Activated B cell treated with CpG ODN at 0.5 μM for 24 hours (primary cell): ENCODE measurements around the gene NPTN. TPM values are rescaled to one million over a fixed set of nuclear protein-coding genes. Genes with fewer than 3 reads are reported as not detected.

Experiments
- ATAC-seq: fragments of 200-7000 bp; cut with Tn5 transposase; one replicate; pipeline ENCODE4 v1.10.0; 2021; ENCODE audit warnings: low read depth, mild to moderate bottlenecking, moderate library complexity
- CTCF ChIA-PET: fragments of 350-600 bp; sonication (Branson Sonifier 250); formaldehyde crosslinking; loops from one replicate; lab custom pipeline; 2021; ENCODE audit warnings: antibody characterized with exemption; lab: Charles Lee
- POLR2A ChIA-PET: fragments of 350-600 bp; sonication (Branson Sonifier 250); formaldehyde crosslinking; loops from one replicate; lab custom pipeline; 2021; ENCODE audit warnings: antibody characterized with exemption; lab: Charles Lee
- DNase-seq: peaks from one replicate; pipeline ENCODE4 v3.0.0; 2022
- H3K27ac Mint-ChIP-seq: one replicate; pipeline ENCODE4 v1.8.0; 2020; ENCODE audit warnings: mixed read lengths
- H3K27me3 Mint-ChIP-seq: one replicate; pipeline ENCODE4 v1.8.0; 2021; ENCODE audit warnings: mixed read lengths
- H3K36me3 Mint-ChIP-seq: one replicate; pipeline ENCODE4 v1.8.0; 2021; ENCODE audit warnings: low read depth, mixed read lengths
- H3K4me1 Mint-ChIP-seq: one replicate; pipeline ENCODE4 v1.8.0; 2021; ENCODE audit warnings: mixed read lengths
- H3K4me3 Mint-ChIP-seq: one replicate; pipeline ENCODE4 v1.8.0; 2020; ENCODE audit warnings: mild to moderate bottlenecking, mixed read lengths
- H3K9me3 Mint-ChIP-seq: one replicate; pipeline ENCODE4 v1.8.0; 2020; ENCODE audit warnings: mixed read lengths
- intact Hi-C: fragments of 100-400 bp; cut with micrococcal nuclease; formaldehyde crosslinking; loops from one replicate; pipeline ENCODE4 v1.15.1; 2024
- total RNA-seq: library from RNA; stranded (reverse); gene quantifications from 2 replicates; pipeline ENCODE4 v1.2.3, GENCODE V29; 2022
- TF ChIP-seq, protein P1 (sequence below): fragments of 200-600 bp; IDR thresholded peaks from one replicate; pipeline ENCODE4 v1.8.0; 2022; ENCODE audit warnings: antibody characterized with exemption, mild to moderate bottlenecking

NPTN gene
- total RNA-seq, 1 donor from 2014 or later, result 36.1 TPM

DNA sequence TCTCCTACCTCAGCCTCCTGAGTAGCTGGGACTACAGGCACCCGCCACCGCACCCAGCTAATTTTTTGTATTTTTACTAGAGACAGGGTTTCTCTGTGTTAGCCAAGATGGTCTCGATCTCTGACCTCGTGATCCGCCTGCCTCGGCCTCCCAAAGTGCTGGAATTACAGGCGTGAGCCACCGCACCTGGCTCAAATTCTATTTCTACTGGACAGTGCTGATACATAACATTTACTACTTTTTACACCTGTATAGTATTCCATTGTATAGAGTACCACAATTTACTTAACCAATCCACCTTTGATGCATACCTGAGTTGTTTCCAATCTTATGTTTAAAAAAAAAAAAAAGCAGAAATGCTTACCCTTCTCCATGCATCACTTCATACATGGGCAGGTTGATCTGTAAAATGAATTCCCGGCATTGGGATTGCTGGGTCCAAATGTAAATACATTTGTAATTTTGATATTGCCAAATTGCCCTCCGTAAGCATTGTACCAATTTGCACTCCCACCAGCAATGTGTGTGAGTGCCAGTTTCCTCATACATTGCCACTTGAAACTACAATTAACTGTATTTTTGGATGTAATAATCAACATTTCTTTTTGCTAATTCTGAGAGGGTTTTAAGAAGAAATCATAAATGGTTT is 94.5 kb downstream of the NPTN start:
- no peak for DNase-seq
- H3K9me3 Mint-ChIP-seq, result no peaks in the 10 kb centered on the region
- ChIA-PET POLR2A (no interaction called here), CTCF (no interaction called here)
- no peaks in the 10 kb centered on the region for H3K4me1 Mint-ChIP-seq
- H3K27me3 Mint-ChIP-seq, result no peaks in the 10 kb centered on the region
- H3K4me3 Mint-ChIP-seq, result no peak overlapping the region
- no peak overlapping the region for H3K27ac Mint-ChIP-seq
- H3K36me3 Mint-ChIP-seq, result no peaks in the 10 kb centered on the region
- TF ChIP-seq, protein P1, sequence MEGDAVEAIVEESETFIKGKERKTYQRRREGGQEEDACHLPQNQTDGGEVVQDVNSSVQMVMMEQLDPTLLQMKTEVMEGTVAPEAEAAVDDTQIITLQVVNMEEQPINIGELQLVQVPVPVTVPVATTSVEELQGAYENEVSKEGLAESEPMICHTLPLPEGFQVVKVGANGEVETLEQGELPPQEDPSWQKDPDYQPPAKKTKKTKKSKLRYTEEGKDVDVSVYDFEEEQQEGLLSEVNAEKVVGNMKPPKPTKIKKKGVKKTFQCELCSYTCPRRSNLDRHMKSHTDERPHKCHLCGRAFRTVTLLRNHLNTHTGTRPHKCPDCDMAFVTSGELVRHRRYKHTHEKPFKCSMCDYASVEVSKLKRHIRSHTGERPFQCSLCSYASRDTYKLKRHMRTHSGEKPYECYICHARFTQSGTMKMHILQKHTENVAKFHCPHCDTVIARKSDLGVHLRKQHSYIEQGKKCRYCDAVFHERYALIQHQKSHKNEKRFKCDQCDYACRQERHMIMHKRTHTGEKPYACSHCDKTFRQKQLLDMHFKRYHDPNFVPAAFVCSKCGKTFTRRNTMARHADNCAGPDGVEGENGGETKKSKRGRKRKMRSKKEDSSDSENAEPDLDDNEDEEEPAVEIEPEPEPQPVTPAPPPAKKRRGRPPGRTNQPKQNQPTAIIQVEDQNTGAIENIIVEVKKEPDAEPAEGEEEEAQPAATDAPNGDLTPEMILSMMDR, result no peak
- no peak for ATAC-seq
- intact Hi-C loops, result no loop called here

DNA sequence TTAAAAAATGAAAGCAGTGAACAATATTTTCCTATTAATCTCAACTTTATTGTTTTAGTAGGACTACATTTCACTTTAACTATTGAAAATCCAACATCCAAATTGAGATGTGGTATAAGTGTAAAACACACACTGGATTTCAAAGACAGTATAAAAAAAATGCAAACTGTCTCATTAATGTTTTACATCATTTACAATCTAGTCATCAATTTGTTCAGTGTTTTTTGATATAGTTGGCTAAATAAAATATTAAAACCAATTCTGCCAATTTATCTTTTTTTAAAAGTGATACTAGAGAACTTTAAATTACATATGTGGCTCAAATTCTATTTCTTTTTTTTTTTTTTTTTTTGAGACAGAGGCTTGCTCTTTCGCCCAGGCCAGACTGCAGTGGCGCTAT is 95.1 kb downstream of the NPTN start:
- Mint-ChIP-seq H3K9me3 (no peaks in the 10 kb centered on the region), H3K4me3 (no peak overlapping the region), H3K27ac (no peak overlapping the region), H3K27me3 (no peaks in the 10 kb centered on the region), H3K36me3 (no peaks in the 10 kb centered on the region), H3K4me1 (no peaks in the 10 kb centered on the region)
- ATAC-seq, result no peak
- intact Hi-C loops, result no loop called here
- no peak for DNase-seq
- POLR2A ChIA-PET, result no interaction called here
- CTCF ChIA-PET, result no interaction called here
- TF ChIP-seq, protein P1, result no peak

DNA sequence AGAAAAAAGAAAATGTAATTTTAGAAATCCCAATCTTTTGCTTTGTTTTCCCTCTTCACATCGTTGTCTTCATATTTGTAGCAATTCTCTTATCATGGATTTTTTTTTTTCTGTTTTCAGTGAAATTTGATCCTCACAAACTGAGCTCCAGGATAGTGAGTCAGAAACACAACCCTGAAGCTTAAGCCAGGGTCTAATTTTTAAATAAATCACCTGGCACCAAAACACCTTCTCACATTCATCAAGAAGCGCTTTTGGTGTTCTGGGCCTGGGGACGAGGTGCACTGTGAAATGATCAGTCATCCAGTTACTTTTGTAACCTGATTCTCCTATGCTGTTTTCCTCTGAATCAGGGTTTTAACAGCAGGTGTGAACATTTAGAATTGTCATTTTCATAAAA is 102.5 kb downstream of the NPTN start:
- Mint-ChIP-seq H3K9me3 (no peaks in the 10 kb centered on the region), H3K4me3 (no peak overlapping the region), H3K27ac (no peak overlapping the region), H3K36me3 (no peaks in the 10 kb centered on the region), H3K4me1 (no peaks in the 10 kb centered on the region), H3K27me3 (peaks cover 7% of the 10 kb centered on the region)
- POLR2A ChIA-PET, result no interaction called here
- intact Hi-C loops, result no loop called here
- TF ChIP-seq, protein P1, result no peak
- no peak for ATAC-seq
- no peak for DNase-seq
- CTCF ChIA-PET, result no interaction called here

DNA sequence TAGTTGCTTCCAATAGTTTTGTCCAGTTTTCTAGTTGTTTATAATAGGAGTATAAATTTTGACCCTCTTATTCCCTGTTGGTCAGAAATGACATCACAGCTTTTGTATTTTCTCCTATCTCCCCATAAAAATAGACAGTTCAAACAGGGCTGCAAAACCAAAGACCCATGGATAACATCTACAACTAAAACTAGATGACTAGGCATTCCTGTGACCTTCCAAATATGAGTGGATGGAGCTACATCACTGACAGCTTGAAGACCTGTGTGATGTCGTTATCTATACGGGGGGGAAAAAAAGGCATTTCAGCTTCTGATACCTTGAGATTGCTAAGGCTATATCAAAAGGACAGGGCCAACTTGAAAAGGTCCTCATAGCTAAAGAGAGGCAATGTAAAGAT is 105.6 kb downstream of the NPTN start:
- ChIA-PET POLR2A (no interaction called here), CTCF (no interaction called here)
- TF ChIP-seq, protein P1, result no peak
- H3K36me3 Mint-ChIP-seq, result no peaks in the 10 kb centered on the region
- H3K27ac Mint-ChIP-seq, result no peak overlapping the region
- no peaks in the 10 kb centered on the region for H3K9me3 Mint-ChIP-seq
- no peak for ATAC-seq
- intact Hi-C loops, result no loop called here
- DNase-seq, result no peak
- no peaks in the 10 kb centered on the region for H3K4me1 Mint-ChIP-seq
- peaks cover 7% of the 10 kb centered on the region for H3K27me3 Mint-ChIP-seq
- H3K4me3 Mint-ChIP-seq, result no peak overlapping the region

DNA sequence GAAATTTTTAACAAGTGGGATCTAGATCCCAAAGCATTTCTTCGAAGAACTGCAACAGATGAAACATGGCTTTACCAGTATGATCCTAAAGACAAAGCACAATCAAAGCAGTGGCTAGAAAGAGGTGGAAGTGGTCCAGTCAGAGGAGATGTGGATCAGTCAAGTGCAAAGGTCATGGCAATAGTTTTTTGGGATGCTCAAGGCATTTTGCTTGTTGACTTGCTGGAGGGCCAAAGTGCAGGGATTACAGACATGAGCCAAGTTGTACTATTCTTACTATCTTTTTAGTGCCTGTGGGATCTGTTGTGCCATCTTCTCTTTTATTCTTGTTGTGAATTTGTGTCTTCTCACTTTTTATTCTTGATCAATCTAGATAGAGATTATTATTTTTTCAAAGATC is 108.3 kb downstream of the NPTN start:
- intact Hi-C loops, result no loop called here
- ATAC-seq (no peak), DNase-seq (no peak)
- TF ChIP-seq, protein P1, result no peak
- peaks cover 7% of the 10 kb centered on the region for H3K27me3 Mint-ChIP-seq
- H3K36me3 Mint-ChIP-seq, result no peaks in the 10 kb centered on the region
- no peaks in the 10 kb centered on the region for H3K4me1 Mint-ChIP-seq
- POLR2A ChIA-PET, result no interaction called here
- H3K27ac Mint-ChIP-seq, result no peak overlapping the region
- H3K9me3 Mint-ChIP-seq, result no peaks in the 10 kb centered on the region
- H3K4me3 Mint-ChIP-seq, result no peak overlapping the region
- CTCF ChIA-PET, result no interaction called here
